Progenitor cell of endocrine pancreas (in vitro differentiated cells): ENCODE data around the gene CCND1. TPM values are rescaled to one million over a fixed set of nuclear protein-coding genes. Genes with fewer than 3 reads are reported as not detected.
"Not testable (repeated sequence)": the region's sequence is repeated elsewhere in the genome, so short reads cannot be mapped to it uniquely, and the experiment has no call there.

ENCODE experiments used
- DNase-seq: peaks from one replicate; pipeline ENCODE4 v3.0.0; 2021; ENCODE audit warnings: low spot score; ENCODE audit not compliant: unreplicated experiment
- H3K27ac Mint-ChIP-seq: 2 replicates; pipeline ENCODE4 v1.8.0; 2021; ENCODE audit warnings: mild to moderate bottlenecking, moderate library complexity, mixed read lengths
- H3K27me3 Mint-ChIP-seq: 2 replicates; pipeline ENCODE4 v1.8.0; 2021; ENCODE audit warnings: mixed read lengths
- H3K36me3 Mint-ChIP-seq: 2 replicates; pipeline ENCODE4 v1.8.0; 2022; ENCODE audit warnings: mixed read lengths; ENCODE audit not compliant: insufficient read depth
- H3K4me1 Mint-ChIP-seq: 2 replicates; pipeline ENCODE4 v1.8.0; 2021; ENCODE audit warnings: low read depth, mixed read lengths
- H3K4me3 Mint-ChIP-seq: 2 replicates; pipeline ENCODE4 v1.8.0; 2021; ENCODE audit warnings: low read depth, mild to moderate bottlenecking, moderate library complexity, mixed read lengths
- H3K9me3 Mint-ChIP-seq: 2 replicates; pipeline ENCODE4 v1.8.0; 2021; ENCODE audit warnings: low read depth, mixed read lengths
- total RNA-seq: library from RNA; stranded (reverse); gene quantifications from 2 replicates; pipeline ENCODE4 v1.2.1, GENCODE V29; 2021
- TF ChIP-seq, protein P1 (sequence below): fragments of 200-600 bp; sonication (generic); IDR thresholded peaks from one replicate; pipeline ENCODE4 v1.5.0; 2021; ENCODE audit warnings: antibody characterized with exemption, mild to moderate bottlenecking; ENCODE audit not compliant: unreplicated experiment

The CCND1 gene
- total RNA-seq, 1 donor from 2014 or later, result 437 TPM

GRCh38 chr11:69685348-69685747, 44.4 kb downstream of the CCND1 start:
- Mint-ChIP-seq H3K36me3 (peaks cover 12% of the 10 kb centered on the region), H3K27ac (no peak overlapping the region), H3K4me1 (peaks cover 10% of the 10 kb centered on the region), H3K4me3 (no peak overlapping the region), H3K9me3 (peaks cover 16% of the 10 kb centered on the region), H3K27me3 (peaks cover 13% of the 10 kb centered on the region)
- DNase-seq, result no peak
- TF ChIP-seq, protein P1, sequence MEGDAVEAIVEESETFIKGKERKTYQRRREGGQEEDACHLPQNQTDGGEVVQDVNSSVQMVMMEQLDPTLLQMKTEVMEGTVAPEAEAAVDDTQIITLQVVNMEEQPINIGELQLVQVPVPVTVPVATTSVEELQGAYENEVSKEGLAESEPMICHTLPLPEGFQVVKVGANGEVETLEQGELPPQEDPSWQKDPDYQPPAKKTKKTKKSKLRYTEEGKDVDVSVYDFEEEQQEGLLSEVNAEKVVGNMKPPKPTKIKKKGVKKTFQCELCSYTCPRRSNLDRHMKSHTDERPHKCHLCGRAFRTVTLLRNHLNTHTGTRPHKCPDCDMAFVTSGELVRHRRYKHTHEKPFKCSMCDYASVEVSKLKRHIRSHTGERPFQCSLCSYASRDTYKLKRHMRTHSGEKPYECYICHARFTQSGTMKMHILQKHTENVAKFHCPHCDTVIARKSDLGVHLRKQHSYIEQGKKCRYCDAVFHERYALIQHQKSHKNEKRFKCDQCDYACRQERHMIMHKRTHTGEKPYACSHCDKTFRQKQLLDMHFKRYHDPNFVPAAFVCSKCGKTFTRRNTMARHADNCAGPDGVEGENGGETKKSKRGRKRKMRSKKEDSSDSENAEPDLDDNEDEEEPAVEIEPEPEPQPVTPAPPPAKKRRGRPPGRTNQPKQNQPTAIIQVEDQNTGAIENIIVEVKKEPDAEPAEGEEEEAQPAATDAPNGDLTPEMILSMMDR, result no peak

DNA sequence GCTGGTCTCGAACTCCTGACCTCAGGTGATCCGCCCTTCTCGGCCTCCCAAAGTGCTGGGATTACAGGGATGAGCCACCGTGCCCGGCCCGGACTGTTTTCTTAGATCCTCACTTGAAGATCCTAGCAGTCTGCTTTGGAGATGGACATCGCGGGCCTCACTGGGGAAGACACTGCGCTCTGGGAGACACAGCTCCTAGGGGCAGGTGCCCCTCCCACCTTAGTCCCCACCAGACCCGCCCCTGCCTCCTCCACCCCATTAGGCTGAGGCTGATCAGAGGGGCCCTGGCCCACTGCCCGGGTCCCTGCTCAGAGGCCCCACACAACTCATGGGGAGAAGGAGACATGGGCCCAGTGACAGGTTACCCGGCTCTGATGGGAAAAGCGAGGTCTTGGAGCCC, 45.5 kb downstream of the CCND1 start:
- TF ChIP-seq, protein P1, result no peak
- Mint-ChIP-seq H3K4me1 (peaks cover 13% of the 10 kb centered on the region), H3K36me3 (peaks cover 16% of the 10 kb centered on the region), H3K27ac (no peak overlapping the region), H3K4me3 (no peak overlapping the region), H3K27me3 (peaks cover 13% of the 10 kb centered on the region), H3K9me3 (peaks cover 21% of the 10 kb centered on the region)
- no peak for DNase-seq

DNA sequence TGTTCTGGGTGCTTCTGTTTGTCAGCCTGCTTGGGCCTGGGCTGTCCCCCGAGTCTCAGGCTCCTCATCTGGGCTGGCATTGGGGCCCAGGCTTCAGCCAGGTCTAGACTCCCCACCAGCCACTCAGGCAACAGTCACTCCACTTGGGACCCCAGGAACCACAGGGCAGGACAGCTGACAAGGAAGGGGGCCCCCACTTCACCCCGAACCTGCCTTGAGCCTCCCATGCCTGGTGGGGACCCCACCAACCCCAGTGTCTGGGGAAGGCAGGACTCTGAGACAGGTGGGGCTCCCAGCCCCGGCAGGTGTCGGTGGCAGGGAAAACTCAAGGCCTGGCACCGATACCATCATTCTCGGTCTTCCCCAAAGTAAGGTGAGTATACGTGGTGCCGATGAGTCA, 45.9 kb downstream of the CCND1 start:
- Mint-ChIP-seq H3K4me1 (peaks cover 13% of the 10 kb centered on the region), H3K36me3 (peaks cover 17% of the 10 kb centered on the region), H3K4me3 (no peak overlapping the region), H3K9me3 (peaks cover 24% of the 10 kb centered on the region), H3K27me3 (peaks cover 13% of the 10 kb centered on the region), H3K27ac (no peak overlapping the region)
- no peak for DNase-seq
- TF ChIP-seq, protein P1, result no peak

DNA sequence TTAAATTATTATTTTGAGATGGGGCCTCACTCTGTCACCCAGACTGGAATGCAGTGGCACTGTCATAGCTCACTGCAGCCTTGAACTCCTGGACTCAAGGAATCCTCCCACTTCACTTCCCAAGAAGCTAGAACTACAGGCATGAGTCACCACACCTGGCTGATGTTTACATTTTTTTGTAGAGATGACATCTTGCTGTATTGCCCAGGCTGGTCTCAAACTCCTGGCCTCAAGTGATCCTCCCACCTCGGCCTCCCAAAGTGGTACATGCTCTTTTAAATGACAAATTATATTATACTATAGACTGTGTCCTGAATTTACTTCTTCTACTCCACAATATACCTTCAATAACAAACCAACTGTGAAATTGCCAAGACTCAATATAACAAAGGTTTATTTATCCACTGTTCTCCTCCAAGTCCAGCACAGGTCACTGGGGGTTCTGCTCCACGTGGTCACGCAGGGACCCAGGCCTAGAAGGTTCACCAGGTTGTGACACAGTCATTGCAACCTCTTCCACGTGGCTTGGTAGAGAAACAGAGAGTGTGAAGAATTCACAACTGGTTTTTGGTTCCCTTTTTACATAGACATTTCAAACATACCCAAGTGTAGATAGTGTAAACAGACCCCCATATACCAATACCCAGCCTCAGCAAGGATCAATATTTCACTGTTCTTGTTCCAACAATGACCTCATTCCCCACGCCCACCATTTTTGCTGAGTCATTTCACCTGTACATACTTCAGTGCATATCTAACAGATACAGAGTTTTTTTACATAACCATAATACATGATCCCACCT, 47.2 kb downstream of the CCND1 start:
- peaks cover 13% of the 10 kb centered on the region for H3K27me3 Mint-ChIP-seq
- not testable (repeated sequence) for H3K4me3 Mint-ChIP-seq, DNase-seq
- peaks cover 13% of the 10 kb centered on the region for H3K4me1 Mint-ChIP-seq
- H3K27ac Mint-ChIP-seq, result peak overlapping the region; percentile 93
- H3K36me3 Mint-ChIP-seq, result peaks cover 17% of the 10 kb centered on the region
- peaks cover 30% of the 10 kb centered on the region for H3K9me3 Mint-ChIP-seq

- Mint-ChIP-seq H3K36me3 (peaks cover 17% of the 10 kb centered on the region), H3K27ac (peak overlapping the region; percentile 93), H3K9me3 (peaks cover 30% of the 10 kb centered on the region), H3K4me1 (peaks cover 13% of the 10 kb centered on the region), H3K4me3 (no peak overlapping the region), H3K27me3 (peaks cover 13% of the 10 kb centered on the region)
- TF ChIP-seq, protein P1, result no peak
- DNase-seq, result no peak
Observed at GRCh38 chr11:69689484-69690319, 48.7 kb downstream of the CCND1 start.
